SK-N-SH (cell line): ENCODE measurements around the gene RAB6A. TPM values are rescaled to one million over a fixed set of nuclear protein-coding genes. Genes with fewer than 3 reads are reported as not detected.

Experiments
- CTCF ChIA-PET: fragments of 300-600, 350-600 bp; formaldehyde crosslinking; extraction: SDS; loops from one replicate; lab custom pipeline; 2021; lab: Yijun Ruan, JAX
- POLR2A ChIA-PET: fragments of 350-600 bp; sonication (Branson Sonifier 250); formaldehyde crosslinking; extraction: SDS; loops from one replicate; lab custom pipeline; 2020; ENCODE audit warnings: antibody characterized with exemption, inconsistent platforms; lab: Yijun Ruan, JAX
- DNase-seq: peaks from one replicate; pipeline ENCODE4 v3.0.0; 2012
- H2AFZ ChIP-seq: fragments of 200-600 bp; sonication (generic); 2 replicates; pipeline ENCODE4 v1.8.1; 2016; ENCODE audit warnings: antibody characterized with exemption, mild to moderate bottlenecking, low read depth
- H3F3A ChIP-seq: fragments of 200-600 bp; sonication (generic); replicated peaks from 2 replicates; pipeline ENCODE3; 2016; ENCODE audit warnings: antibody characterized with exemption, mild to moderate bottlenecking; ENCODE audit not compliant: insufficient read depth
- H3K27ac ChIP-seq, 2 experiments: fragments of 200-500 bp in 1 of 2; fragments of 200-600 bp in 1 of 2; sonication (Bioruptor generic) in 1 of 2; sonication (generic), shearing (Covaris generic) in 1 of 2; 2 replicates each; pipeline versions ENCODE4 v1.5.1 to v1.6.1; 2014 to 2016; ENCODE audit warnings: low read depth in 2 of 2, inconsistent platforms in 1 of 2, low read length in 1 of 2, mild to moderate bottlenecking in 1 of 2, mixed read lengths in 1 of 2
- H3K27me3 ChIP-seq: fragments of 200-600 bp; sonication (generic), shearing (Covaris generic); 2 replicates; pipeline ENCODE4 v1.6.1; 2016; ENCODE audit warnings: mixed run types; ENCODE audit not compliant: insufficient read depth
- H3K36me3 ChIP-seq, 2 experiments: fragments of 200-500 bp in 1 of 2; fragments of 200-600 bp in 1 of 2; sonication (Bioruptor generic) in 1 of 2; sonication (generic) in 1 of 2; replicated peaks in 1 of 2; 2 replicates each; pipeline versions ENCODE3 to v1.5.1; 2014 to 2016; ENCODE audit warnings: low read length in 1 of 2, mild to moderate bottlenecking in 1 of 2; ENCODE audit not compliant: insufficient read depth in 2 of 2, control insufficient read depth in 1 of 2
- H3K4me1 ChIP-seq, 2 experiments: fragments of 200-500 bp in 1 of 2; fragments of 200-600 bp in 1 of 2; sonication (Bioruptor generic) in 1 of 2; sonication (generic), shearing (Covaris generic) in 1 of 2; 2 replicates each; pipeline versions ENCODE4 v1.5.1 to v1.6.1; 2014 to 2016; ENCODE audit warnings: low read depth in 1 of 2, low read length in 1 of 2, mixed run types in 1 of 2; ENCODE audit not compliant: insufficient read depth in 2 of 2, control insufficient read depth in 1 of 2
- H3K4me2 ChIP-seq: fragments of 200-600 bp; sonication (generic), shearing (Covaris generic); 2 replicates; pipeline ENCODE4 v1.6.1; 2017; ENCODE audit warnings: mixed run types
- H3K4me3 ChIP-seq, 2 experiments: fragments of 200-500 bp in 1 of 2; fragments of 200-600 bp in 1 of 2; sonication (Bioruptor generic) in 1 of 2; sonication (generic), shearing (Covaris generic) in 1 of 2; 2 replicates each; pipeline versions ENCODE4 v1.5.1 to v1.8.1; 2014 to 2016; ENCODE audit warnings: low read depth in 2 of 2, inconsistent platforms in 1 of 2, low read length in 1 of 2, mild to moderate bottlenecking in 1 of 2, mixed read lengths in 1 of 2, moderate library complexity in 1 of 2
- H3K79me2 ChIP-seq: fragments of 200-600 bp; sonication (generic); 2 replicates; pipeline ENCODE4 v1.8.1; 2017; ENCODE audit warnings: mild to moderate bottlenecking; ENCODE audit not compliant: insufficient read depth
- H3K9ac ChIP-seq: fragments of 200-600 bp; sonication (generic); 2 replicates; pipeline ENCODE4 v1.6.1; 2017; ENCODE audit warnings: mixed run types
- H3K9me2 ChIP-seq: fragments of 200-600 bp; sonication (generic); 2 replicates; pipeline ENCODE4 v1.6.1; 2017; ENCODE audit warnings: mixed run types
- H3K9me3 ChIP-seq: fragments of 200-600 bp; sonication (generic); 2 replicates; pipeline ENCODE4 v1.6.1; 2017; ENCODE audit warnings: mixed run types, mild to moderate bottlenecking, moderate library complexity
- H4K20me1 ChIP-seq: fragments of 200-600 bp; sonication (generic); 2 replicates; pipeline ENCODE4 v1.6.1; 2017; ENCODE audit warnings: mild to moderate bottlenecking, mixed run types; ENCODE audit not compliant: insufficient read depth
- CHD2 ChIP-seq: fragments of 150-350 bp; IDR thresholded peaks from 2 replicates; pipeline ENCODE4 v1.6.1; 2018; ENCODE audit warnings: low read length; ENCODE audit not compliant: partially characterized antibody
- CTCF ChIP-seq: fragments of 200-600 bp; sonication (generic); IDR thresholded peaks from 2 replicates; pipeline ENCODE4 v1.6.1; 2017; ENCODE audit warnings: antibody characterized with exemption, mild to moderate bottlenecking, moderate library complexity
- ELF1 ChIP-seq: IDR thresholded peaks from 2 replicates; pipeline ENCODE4 v1.4.0; 2012
- EZH2phosphoT487 ChIP-seq: fragments of 200-600 bp; sonication (generic); IDR thresholded peaks from 2 replicates; pipeline ENCODE4 v1.6.1; 2017; ENCODE audit warnings: low read depth, mixed run types, mild to moderate bottlenecking, antibody characterized with exemption, moderate library complexity, borderline replicate concordance
- GATA2 ChIP-seq: sonication (generic); formaldehyde crosslinking; IDR thresholded peaks from 2 replicates; pipeline ENCODE4 v1.5.0; 2020; ENCODE audit warnings: mild to moderate bottlenecking, missing genetic modification reagents
- IRF3 ChIP-seq: fragments of 150-350 bp; IDR thresholded peaks from 2 replicates; pipeline ENCODE4 v1.6.1; 2016; ENCODE audit warnings: mild to moderate bottlenecking, low read depth, low read length
- MAX ChIP-seq: IDR thresholded peaks from 2 replicates; pipeline ENCODE4 v1.4.0; 2012; ENCODE audit warnings: low read depth
- PBX3 ChIP-seq: IDR thresholded peaks from 2 replicates; pipeline ENCODE4; 2012
- RCOR1 ChIP-seq: fragments of 150-350 bp; IDR thresholded peaks from 2 replicates; pipeline ENCODE4 v1.6.1; 2017; ENCODE audit warnings: antibody characterized with exemption, low read length
- REST ChIP-seq: IDR thresholded peaks from 2 replicates; pipeline ENCODE4 v1.6.1; 2012; ENCODE audit warnings: mild to moderate bottlenecking, low read depth, low read length, moderate library complexity
- RXRA ChIP-seq: IDR thresholded peaks from 2 replicates; pipeline ENCODE4 v1.4.0; 2012; ENCODE audit warnings: low read depth, mild to moderate bottlenecking, borderline replicate concordance
- TCF12 ChIP-seq: IDR thresholded peaks from 2 replicates; pipeline ENCODE4 v1.4.0; 2012
- WGBS: methylation state at CpG from one replicate; pipeline ENCODE4 v1.1.6; 2017; ENCODE audit warnings: low lambda C conversion rate; 5-methylcytosine and 5-hydroxymethylcytosine counted together
- polyA plus RNA-seq, 3 experiments: library from polyadenylated mRNA; depleted of rRNA; stranded (reverse); fragments of >200 nt; gene quantifications; 2 replicates each; pipeline ENCODE4 v1.2.3, GENCODE V29; 2012

The RAB6A gene
- polyA plus RNA-seq, 1 of the 3 experiments (the other 2 are of a cell fraction) = 39.1 TPM

- POLR2A ChIA-PET = no interaction called here
Observed at GRCh38 chr11:73705053-73705452, 55.8 kb downstream of the RAB6A start.

More at GRCh38 chr11:73705053-73705452, 55.8 kb downstream of the RAB6A start:
- TF ChIP-seq PBX3 (no peak), REST (no peak), RCOR1 (no peak), EZH2phosphoT487 (no peak), RXRA (no peak), ELF1 (no peak), MAX (no peak), CTCF (no peak), CHD2 (no peak), IRF3 (no peak), TCF12 (no peak), GATA2 (CRISPR knock-in tag) (no peak)
- H3F3A ChIP-seq = peaks cover 10% of the 10 kb centered on the region
- H3K4me2 ChIP-seq = no peak overlapping the region
- no peak for DNase-seq
- WGBS = 100% methylated on average over 1 of the region's 1 CpG
- no peaks in the 10 kb centered on the region for H3K4me1 ChIP-seq
- CTCF ChIA-PET = interaction anchor here (0.9 kb wide), 1 partner anchor 27 kb away, joined by 3 read pairs; no protein-coding TSS in a partner anchor
- no peaks in the 10 kb centered on the region for H4K20me1 ChIP-seq
- no peak overlapping the region for H3K4me3 ChIP-seq
- no peaks in the 10 kb centered on the region for H3K27me3 ChIP-seq
- H3K9me3 ChIP-seq = no peaks in the 10 kb centered on the region
- no peak overlapping the region for H3K27ac ChIP-seq
- H3K36me3 ChIP-seq = peaks cover 15 to 66% of the 10 kb centered on the region in 2 experiments
- 0 out of 2 replicates have a peak, but pooled peaks cover 3% of the 10 kb centered on the region for H3K9me2 ChIP-seq
- H3K9ac ChIP-seq = no peak overlapping the region
- H3K79me2 ChIP-seq = no peaks in the 10 kb centered on the region; the same call in 1 of the 2 replicates
- no peak overlapping the region for H2AFZ ChIP-seq
